ENCODE data around the gene TMEM169.
"Not testable (repeated sequence)": the region's sequence is repeated elsewhere in the genome, so short reads cannot be mapped to it uniquely, and the experiment has no call there.

Gene TMEM169

DNA sequence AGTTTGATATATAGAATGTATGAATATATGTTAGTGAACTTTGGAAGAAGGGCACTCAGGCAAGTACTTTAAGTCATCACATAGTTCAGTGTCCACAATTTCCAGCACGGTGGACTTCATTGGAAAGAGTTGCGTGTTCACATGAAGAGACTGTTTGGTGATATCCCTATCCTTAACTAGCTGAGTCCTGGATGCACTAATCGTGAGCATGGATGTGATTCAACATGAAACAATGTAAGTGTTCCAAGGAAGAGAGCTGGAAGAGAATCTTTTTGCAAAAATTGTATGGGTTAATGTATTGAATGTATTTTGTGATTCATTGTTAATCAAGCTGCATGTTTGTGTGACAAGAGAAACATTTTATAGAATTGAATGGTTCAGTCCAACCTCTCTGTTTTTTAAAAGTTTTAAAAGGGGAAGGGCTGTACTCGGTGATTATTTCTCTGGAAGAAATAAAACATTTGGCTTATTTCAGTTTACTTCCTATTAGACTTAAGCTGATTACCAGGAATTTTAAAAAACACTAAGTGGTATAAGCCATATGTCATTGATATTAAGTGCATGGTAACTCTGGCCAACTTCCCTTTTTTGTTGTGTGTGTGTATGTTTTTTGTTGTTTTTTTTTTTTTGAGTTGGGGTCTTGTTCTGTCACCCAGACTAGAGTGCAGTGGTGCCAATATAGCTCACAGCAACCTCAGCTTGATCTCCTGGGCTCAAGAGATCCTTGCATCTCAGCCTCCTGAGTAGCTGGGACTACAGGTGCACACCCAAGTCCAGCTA, 36.0 kb downstream of the TMEM169 start:
- H3K4me3 ChIP-seq (ENCODE audit: low read length) = no peak overlapping the region
- no peak for DNase-seq (ENCODE audit: low read depth, low spot score)

DNA sequence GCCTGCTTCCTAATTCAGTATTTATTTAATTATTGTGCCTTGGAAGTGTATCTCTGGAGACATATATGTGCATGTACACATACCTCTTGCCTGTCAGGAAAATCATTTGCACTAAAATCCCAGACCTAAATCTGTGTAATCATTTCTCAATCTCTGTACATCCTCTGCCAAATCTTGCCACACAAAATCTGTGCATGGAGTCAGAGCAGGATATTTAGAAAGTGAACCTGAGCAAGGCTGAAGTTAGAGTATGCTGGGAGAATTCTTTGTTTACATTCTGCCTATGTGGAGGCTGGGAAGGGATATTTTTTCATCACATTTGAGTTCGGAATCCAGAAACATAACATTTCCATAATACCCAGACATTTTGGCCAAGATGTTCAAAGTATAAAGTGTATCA, 36.8 kb downstream of the TMEM169 start:
- DNase-seq (ENCODE audit: low read depth, low spot score) = no peak
- no peak overlapping the region for H3K4me3 ChIP-seq (ENCODE audit: low read length)

DNA sequence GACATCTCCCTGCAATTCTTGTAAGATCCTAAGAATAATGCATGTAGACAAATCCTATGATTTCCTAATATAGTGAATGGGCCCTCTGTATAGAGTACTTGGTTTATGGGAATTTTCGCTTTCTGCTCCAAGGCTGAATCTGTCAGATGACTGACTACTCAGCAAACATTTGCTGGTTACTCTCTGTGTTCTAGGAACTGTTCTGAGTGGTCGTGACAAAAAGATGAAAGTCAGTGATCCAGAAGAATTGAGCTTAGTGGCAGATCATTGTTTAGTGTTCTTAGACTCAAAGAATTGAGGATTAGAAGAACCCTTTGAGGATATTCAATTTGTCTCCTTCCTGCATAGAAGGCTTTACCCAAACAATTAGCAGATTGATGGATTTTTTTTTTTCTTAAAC, 37.4 kb downstream of the TMEM169 start:
- no peak overlapping the region for H3K4me3 ChIP-seq (ENCODE audit: low read length)
- no peak for DNase-seq (ENCODE audit: low read depth, low spot score)

DNA sequence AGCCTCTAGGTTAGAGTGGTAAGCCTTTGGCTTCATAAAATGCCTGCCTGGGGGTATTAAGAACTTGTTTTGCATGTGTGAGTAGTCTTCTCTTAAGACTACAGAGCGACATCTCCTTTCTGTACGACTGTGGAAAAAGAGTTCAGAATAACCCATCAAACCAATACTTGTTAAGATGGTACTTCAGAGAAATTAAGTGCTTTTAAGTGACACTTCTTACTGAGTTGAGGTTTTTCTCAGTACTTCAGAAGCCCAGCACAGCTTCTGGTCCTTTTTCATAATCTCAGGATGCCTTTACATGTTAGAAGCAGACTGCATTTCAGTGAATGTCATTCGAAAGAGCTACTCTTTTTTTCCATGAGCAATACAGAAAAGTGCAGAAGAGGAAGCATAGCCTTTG, 38.3 kb downstream of the TMEM169 start:
- H3K4me3 ChIP-seq (ENCODE audit: low read length) = no peak overlapping the region
- peak; percentile 28 for DNase-seq (ENCODE audit: low read depth, low spot score)

DNA sequence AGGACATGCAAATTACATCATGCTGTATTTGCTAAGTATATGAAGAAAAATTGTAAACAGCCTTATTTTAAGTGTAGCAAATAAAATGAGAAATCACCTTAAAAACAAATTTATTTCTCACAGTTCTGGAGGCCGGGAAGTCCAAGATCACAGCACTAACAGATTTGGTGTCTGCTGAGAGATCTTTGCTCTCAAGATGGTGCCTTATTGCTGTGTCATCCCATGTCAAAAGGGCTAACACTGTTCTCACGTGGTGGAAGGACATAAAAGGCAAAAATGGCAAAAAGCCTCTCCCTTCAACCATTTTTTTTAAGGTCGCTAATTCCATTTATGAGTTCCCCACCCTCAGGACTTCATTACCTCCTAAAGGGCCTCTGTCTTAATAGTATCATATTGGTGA, 39.5 kb downstream of the TMEM169 start:
- H3K4me3 ChIP-seq (ENCODE audit: low read length) = no peak overlapping the region
- DNase-seq (ENCODE audit: low read depth, low spot score) = no peak

DNA sequence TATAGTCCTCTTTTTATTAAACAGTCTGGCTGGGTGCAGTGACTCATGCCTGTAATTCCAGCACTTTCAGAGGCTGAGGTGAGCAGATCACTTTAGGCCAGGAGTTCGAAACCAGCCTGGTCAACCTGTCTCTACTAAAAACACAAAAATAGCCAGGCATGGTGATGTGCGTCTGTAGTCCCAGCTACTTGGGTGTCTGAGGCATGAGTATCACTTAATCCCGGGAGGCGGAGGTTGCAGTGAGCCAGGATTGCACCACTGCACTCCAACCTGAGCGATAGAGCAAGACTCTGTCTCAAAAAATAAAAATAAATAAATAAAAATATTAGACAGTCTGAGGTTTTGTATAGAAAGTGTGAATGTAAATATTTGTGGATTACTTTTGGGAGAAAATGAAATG, 45.2 kb downstream of the TMEM169 start:
- DNase-seq (ENCODE audit: low read depth, low spot score) = no peak
- H3K4me3 ChIP-seq (ENCODE audit: low read length) = no peak overlapping the region

DNA sequence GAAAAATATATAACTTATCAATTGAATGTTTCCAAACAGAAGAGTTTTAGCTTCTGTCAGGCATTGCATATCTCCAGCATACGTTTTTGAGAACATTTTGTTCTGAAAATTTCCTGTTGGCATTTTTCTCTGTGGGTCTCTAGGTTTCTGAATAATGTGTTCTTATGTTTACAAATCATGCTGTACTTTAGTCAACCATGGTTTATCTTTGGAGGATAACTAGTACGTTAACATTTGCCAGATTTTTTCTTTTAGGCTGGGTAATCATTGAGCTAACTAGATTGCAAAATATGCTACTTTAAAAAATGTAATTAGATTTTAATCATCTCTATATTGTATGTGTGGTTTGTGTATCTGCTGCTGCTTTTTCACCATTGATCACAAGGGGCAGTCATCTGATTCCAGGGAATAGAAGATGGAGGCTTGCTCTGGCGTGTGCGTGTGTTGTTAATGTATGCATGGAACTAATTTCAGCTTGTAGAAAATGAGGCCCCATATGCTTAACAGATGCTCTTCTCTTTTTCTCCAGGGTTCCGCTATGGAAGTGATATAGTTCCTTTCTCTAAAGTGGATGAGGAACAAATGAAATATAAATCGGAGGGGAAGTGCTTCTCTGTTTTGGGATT, 48.7 kb downstream of the TMEM169 start:
- no peak overlapping the region for H3K4me3 ChIP-seq (ENCODE audit: low read length)
- DNase-seq (ENCODE audit: low read depth, low spot score) = no peak

DNA sequence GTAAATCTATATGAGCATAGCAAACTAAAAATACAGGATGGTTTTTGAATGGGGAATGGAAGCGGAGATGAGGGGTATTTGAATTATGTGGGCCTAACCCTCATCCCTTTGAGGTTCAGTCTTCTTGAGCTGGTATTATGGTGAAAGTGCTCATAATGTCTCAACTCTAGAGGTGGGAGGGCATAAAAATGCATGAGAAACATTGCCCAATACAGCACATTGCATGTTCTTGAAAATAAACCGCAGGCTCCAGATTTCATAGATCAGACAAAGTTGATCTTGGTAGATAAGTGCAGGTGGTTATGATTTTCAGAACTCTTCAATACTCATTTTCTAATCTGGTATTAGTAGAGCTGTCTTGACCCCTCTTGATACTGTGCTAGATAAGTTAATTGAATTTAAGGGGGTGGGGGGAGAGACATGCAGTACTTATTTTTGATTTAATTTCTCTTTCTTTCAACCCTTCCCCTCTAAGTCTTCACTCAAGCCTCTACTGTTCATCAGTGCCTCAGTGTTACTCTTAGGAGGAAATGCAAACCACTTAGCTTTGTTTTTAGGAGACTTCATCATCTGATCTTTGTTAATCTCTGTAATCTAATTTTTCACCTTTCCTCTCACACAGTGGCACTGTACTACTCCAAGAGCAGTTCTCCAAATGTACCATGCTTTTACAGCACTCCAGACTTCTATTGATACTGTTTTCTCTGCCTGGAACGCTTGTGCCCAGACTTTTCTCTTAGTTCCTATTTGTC, 49.6 kb downstream of the TMEM169 start:
- H3K4me3 ChIP-seq (ENCODE audit: low read length) = no peak overlapping the region
- DNase-seq (ENCODE audit: low read depth, low spot score) = peak; percentile 83

DNA sequence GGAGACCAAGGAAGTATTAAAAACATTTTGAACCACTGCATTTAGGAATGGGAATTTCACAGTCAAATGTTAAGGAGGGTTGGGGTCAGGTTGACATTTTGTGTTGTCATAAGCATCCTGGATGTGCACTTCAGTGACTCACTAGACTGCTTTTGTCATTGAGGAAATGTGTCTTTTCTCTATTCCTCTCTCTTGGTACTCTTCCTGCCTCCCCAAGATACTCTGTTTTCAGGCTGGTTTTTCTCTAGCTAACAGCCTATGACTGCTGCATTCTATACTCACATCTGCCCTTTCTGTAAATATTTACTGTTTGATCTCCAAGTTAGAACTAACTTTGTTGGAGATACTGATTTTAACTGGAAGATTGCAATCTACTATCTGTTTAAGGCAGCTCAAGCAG, 50.9 kb downstream of the TMEM169 start:
- DNase-seq (ENCODE audit: low read depth, low spot score) = no peak

DNA sequence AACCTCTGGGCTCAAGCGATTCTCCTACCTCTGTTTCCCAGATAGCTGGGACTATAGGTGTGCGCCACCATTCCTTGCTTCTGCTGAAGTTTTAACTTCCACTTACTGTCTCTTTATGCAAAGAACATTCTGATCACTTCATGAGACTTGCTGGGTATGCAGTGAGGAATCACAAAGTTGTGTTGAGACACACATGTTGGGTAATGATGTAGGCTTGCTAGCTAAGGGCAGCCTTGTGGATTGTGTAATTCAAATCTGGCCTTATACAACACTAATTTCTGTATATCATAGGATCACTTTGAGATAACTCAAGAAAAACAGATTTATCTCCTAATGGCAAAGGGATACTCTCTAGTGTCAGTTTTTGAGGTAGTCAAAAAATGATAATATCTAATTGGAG, 51.7 kb downstream of the TMEM169 start:
- DNase-seq (ENCODE audit: low read depth, low spot score) = no peak
- H3K4me3 ChIP-seq (ENCODE audit: low read length) = no peak overlapping the region

More for the DNA sequence above, 50.9 kb downstream of the TMEM169 start:
- H3K4me3 ChIP-seq (ENCODE audit: low read length) = no peak overlapping the region

DNA sequence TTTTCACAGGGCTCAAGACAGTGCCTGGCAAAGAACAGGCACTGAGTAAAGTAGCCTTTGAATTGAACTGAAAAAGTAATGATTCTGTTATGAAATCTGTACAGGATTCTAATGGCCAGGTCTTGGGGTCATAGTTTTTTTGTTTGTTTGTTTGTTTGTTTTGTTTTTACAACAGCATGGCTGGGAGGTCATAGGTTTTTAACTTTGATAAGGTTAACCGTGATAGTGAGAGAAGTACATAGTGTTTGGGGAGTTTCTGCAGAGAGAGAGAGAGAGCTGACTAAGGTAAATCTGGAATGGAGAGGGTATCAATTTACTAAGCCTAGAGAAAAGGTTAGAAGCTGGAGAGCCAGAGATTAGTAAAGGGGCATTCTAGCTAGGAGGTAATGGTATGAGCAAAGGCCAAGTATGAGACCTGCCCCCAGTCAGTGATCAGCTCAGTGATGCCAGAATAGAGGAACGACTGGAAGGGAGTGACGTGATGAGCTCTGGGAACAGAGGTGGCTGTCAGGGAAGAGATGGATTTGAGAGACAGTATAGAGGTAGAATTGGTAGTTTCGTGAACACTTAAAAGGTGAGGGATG, 53.3 kb downstream of the TMEM169 start:
- no peak for DNase-seq (ENCODE audit: low read depth, low spot score)
- no peak overlapping the region for H3K4me3 ChIP-seq (ENCODE audit: low read length)

DNA sequence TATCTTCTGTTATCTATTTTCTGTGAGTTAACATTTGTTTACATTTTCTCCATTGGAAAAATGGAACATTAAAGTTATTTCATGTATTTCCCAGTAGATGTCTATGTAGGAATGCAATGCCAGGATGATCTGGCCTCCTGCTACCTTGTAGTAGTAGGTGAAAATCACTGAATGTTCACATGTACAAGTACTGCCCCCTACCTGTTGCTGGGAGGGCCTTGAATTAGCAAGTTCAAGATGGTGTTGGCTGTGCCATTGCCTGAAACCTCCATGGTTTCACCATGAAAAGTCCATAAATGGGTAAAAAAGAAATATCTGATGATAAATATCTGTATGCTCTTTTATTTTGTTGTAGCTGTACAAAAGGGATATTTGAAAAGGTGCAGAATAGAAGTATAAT, 58.2 kb downstream of the TMEM169 start:
- H3K4me3 ChIP-seq (ENCODE audit: low read length) = no peak overlapping the region
- no peak for DNase-seq (ENCODE audit: low read depth, low spot score)

DNA sequence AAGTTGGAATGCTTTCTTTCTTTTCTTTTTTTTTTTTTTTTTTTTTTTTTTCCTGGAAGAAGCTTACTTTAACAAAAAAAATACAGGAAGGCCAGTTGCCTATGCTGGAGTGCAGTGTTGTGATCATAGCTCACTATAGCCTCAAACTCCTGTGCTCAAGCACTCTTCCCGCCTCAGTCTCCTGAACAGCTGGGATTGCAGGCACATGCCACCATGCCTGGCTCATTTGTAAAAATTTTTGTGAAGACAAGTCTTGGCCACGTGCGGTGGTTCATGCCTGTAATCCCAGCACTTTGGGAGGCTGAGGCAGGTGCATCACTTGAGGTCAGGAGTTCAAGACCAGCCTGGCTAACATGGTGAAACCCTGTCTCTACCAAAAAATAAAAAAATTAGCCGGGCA, 59.8 kb downstream of the TMEM169 start:
- H3K4me3 ChIP-seq (ENCODE audit: low read length); DNase-seq (ENCODE audit: low read depth, low spot score): not testable (repeated sequence)

DNA sequence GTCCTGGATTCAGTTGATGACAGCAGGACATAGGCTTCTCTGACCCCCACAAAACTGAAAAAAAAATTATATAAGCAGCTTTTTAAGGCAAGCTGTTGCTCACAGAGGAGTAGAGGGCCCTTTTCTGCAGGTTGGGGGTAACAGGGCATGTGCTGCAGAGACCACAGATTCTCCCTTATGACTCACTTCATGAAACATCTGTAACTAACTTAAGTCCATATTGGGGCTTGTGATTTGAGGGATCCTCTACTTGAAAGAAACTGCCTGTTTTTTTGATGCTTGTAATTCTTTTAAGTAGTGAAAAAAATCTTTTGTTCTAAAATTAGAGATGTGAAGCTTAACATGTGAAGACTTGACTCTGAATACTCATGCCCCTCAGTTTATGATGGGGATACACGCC, 60.8 kb downstream of the TMEM169 start:
- no peak overlapping the region for H3K4me3 ChIP-seq (ENCODE audit: low read length)
- DNase-seq (ENCODE audit: low read depth, low spot score) = peak; percentile 58

DNA sequence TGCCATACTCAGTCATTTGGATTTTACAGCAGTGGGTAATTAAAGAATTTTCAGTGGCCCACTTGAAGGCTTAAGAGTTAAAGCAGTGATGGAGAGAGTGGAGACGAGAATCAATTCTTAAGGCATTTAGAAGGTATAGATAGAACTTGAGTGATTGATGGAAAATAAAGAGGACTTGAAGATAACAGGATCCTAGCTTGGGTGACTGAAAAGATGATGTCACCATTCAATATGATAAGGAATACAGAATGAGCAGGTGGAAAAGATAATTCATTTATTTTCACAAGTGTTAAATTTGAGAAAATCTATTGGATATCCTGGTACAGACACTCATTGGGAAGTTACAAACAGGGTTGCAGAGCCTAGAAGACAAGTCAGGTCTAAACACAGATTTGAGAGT, 62.7 kb downstream of the TMEM169 start:
- no peak overlapping the region for H3K4me3 ChIP-seq (ENCODE audit: low read length)
- DNase-seq (ENCODE audit: low read depth, low spot score) = no peak

DNA sequence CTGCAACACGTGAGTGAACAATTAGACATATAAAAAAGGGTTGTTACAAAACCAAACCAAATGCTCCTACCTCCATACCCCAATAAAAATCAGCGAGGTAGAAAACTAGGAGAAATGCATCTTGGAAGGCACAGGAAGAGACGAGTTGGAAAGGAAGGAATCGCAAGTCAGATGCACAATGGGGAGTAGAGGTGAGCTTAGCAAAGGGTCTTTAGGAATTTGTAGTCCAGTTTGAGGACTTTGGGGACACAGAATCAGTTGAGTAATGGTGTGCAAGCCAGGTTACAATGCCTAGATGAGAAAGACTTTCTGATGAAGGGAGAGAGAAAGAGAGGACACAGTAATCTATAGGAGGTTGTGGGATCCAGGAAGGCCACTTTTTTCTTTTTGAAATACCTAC, 63.1 kb downstream of the TMEM169 start:
- no peak overlapping the region for H3K4me3 ChIP-seq (ENCODE audit: low read length)
- no peak for DNase-seq (ENCODE audit: low read depth, low spot score)

DNA sequence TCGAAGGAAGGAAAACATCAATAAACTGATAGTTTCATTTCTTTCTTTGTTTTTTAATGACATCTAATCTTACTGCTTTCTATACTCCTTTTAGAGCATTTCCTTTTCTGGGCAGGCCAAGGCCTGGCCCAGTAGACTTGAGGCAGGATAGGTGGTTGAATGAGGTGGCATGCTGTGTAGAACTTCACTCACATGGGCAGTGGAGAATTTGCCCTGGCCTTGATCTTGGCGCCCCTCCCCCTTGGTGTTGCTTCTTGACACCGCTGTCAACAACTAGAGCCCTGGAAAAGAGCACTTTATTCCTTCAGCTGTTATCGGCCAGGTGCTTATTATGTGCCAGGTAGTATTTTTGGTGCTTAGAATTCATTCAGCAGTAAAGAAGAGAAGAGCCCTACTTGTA, 64.9 kb downstream of the TMEM169 start:
- no peak overlapping the region for H3K4me3 ChIP-seq (ENCODE audit: low read length)
- no peak for DNase-seq (ENCODE audit: low read depth, low spot score)

DNA sequence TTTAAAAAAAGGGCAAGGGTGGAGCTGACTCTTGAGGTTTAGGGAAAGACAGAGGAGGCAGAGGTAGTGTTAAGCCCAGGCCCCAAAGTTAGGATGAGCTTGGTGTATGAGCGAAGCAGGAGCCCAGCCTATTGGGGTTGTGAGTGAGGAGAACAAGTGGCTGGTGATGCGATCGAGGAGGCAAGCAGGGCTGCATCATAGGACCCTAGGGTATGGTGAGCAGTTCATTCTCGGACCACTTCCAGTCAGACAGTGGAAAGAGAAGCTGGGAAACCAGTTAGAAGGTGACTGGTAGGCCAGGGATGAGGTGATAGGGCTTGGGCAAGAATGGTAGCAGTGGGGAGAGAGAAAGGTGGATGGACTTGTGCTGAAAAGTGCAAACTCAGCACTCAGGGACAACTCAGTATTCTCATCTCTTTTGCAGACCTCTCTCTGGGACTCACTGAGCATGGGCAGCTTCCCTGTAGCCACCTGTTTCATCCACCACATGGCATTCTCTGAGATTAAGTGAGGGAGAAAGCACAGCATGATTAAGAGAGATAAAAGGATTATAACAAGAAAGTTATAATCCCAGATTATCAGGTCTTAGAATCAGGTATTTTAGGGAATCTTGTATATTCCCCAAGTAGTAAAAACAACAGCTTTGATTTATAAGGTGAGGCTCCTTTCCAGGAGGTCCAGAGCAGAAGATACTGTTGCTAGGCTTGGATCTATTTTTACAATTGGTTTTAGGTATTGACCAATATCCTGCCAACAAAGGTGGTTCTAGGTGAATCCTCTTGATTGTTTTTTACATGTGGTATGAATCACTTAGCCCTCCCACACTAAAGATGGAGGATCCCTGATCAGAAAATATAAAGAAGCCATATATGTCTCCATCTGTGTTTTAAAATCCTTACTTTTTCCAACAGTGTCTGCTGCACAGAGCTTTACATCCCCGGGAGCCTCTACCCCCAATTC, 65.7 kb downstream of the TMEM169 start:
- no peak overlapping the region for H3K4me3 ChIP-seq (ENCODE audit: low read length)
- no peak for DNase-seq (ENCODE audit: low read depth, low spot score)

DNA sequence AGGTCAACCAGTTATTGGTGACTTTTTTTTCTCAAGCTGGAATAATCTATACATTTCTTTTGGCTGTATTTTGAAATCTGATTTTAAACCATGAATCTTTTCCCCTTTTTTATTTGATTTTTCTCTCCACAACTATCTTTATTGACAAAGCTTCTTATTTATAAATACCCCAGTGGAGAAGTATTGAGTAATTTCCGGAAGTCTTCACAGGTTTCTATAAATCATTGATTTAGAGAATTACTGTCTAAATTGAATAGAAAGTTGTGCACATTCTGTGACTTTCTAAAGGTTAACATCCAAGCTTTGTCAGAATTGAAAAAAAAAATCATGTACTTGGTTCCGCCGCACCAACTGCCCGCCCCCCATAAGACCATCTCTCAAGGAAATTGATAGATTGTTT, 67.3 kb downstream of the TMEM169 start:
- no peak overlapping the region for H3K4me3 ChIP-seq (ENCODE audit: low read length)
- no peak for DNase-seq (ENCODE audit: low read depth, low spot score)
